H9 (cell line): ENCODE data around the gene COA4. TPM values are rescaled to one million over a fixed set of nuclear protein-coding genes. Genes with fewer than 3 reads are reported as not detected.

Experiments
- DNase-seq: peaks from one replicate; pipeline ENCODE4 v3.0.0-alpha.2; 2017
- H2AFZ ChIP-seq: one replicate; pipeline ENCODE4 v1.6.1; 2013; ENCODE audit warnings: mild to moderate bottlenecking, low read length, control low read depth, moderate library complexity
- H2AK5ac ChIP-seq: 2 replicates; pipeline ENCODE4 v1.6.1; 2013; ENCODE audit warnings: low read length, control low read depth, mixed read lengths; ENCODE audit not compliant: insufficient read length
- H2BK120ac ChIP-seq: one replicate; pipeline ENCODE4 v1.6.1; 2013; ENCODE audit warnings: low read depth, mild to moderate bottlenecking, low read length, control low read depth, inconsistent platforms; ENCODE audit not compliant: poor library complexity, severe bottlenecking
- H2BK12ac ChIP-seq: 2 replicates; pipeline ENCODE4 v1.6.1; 2013; ENCODE audit warnings: low read length, control low read depth, mixed read lengths, low read depth; ENCODE audit not compliant: insufficient read length
- H2BK15ac ChIP-seq: 2 replicates; pipeline ENCODE4 v1.6.1; 2013; ENCODE audit warnings: low read depth, low read length, control low read depth
- H2BK20ac ChIP-seq: one replicate; pipeline ENCODE4 v1.6.1; 2013; ENCODE audit warnings: low read depth, mild to moderate bottlenecking, low read length, control low read depth, inconsistent platforms; ENCODE audit not compliant: poor library complexity, severe bottlenecking
- H2BK5ac ChIP-seq: 2 replicates; pipeline ENCODE4 v1.6.1; 2013; ENCODE audit warnings: low read length, control low read depth, mixed read lengths; ENCODE audit not compliant: insufficient read length
- H3K14ac ChIP-seq: 2 replicates; pipeline ENCODE4 v1.6.1; 2013; ENCODE audit warnings: low read length, control low read depth; ENCODE audit not compliant: insufficient read depth
- H3K18ac ChIP-seq: 2 replicates; pipeline ENCODE4 v1.6.1; 2013; ENCODE audit warnings: low read depth, mild to moderate bottlenecking, mixed read lengths, low read length, control low read depth; ENCODE audit not compliant: insufficient read length
- H3K23ac ChIP-seq: 2 replicates; pipeline ENCODE4 v1.6.1; 2013; ENCODE audit warnings: low read length, control low read depth, mixed read lengths, low read depth; ENCODE audit not compliant: insufficient read length
- H3K23me2 ChIP-seq: 2 replicates; pipeline ENCODE4 v1.6.1; 2013; ENCODE audit warnings: low read depth, mild to moderate bottlenecking, mixed read lengths, low read length, control low read depth; ENCODE audit not compliant: insufficient read length, poor library complexity, severe bottlenecking
- H3K27ac ChIP-seq: 2 replicates; pipeline ENCODE4 v1.5.1; 2013; ENCODE audit warnings: low read length, control low read depth, mixed read lengths, low read depth; ENCODE audit not compliant: insufficient read length
- H3K27me3 ChIP-seq: 2 replicates; pipeline ENCODE4 v1.6.1; 2013; ENCODE audit warnings: low read length, control low read depth, inconsistent platforms; ENCODE audit not compliant: insufficient read depth
- H3K4ac ChIP-seq: 2 replicates; pipeline ENCODE4 v1.6.1; 2013; ENCODE audit warnings: low read depth, mild to moderate bottlenecking, control low read depth, inconsistent platforms, low read length, moderate library complexity
- H3K4me1 ChIP-seq: 2 replicates; pipeline ENCODE4 v1.6.1; 2013; ENCODE audit warnings: low read length, control low read depth, inconsistent platforms; ENCODE audit not compliant: insufficient read depth
- H3K4me2 ChIP-seq: 2 replicates; pipeline ENCODE4 v1.6.1; 2013; ENCODE audit warnings: low read length, control low read depth, mixed read lengths; ENCODE audit not compliant: insufficient read length, insufficient read depth
- H3K56ac ChIP-seq: 2 replicates; pipeline ENCODE4 v1.6.1; 2013; ENCODE audit warnings: low read depth, mild to moderate bottlenecking, mixed read lengths, low read length, control low read depth; ENCODE audit not compliant: insufficient read length
- H3K79me1 ChIP-seq: 2 replicates; pipeline ENCODE4 v1.6.1; 2013; ENCODE audit warnings: low read depth, mild to moderate bottlenecking, moderate library complexity, low read length, control low read depth, inconsistent platforms; ENCODE audit not compliant: insufficient read depth, poor library complexity, severe bottlenecking
- H3K79me2 ChIP-seq: 2 replicates; pipeline ENCODE4 v1.6.1; 2013; ENCODE audit warnings: low read length, control low read depth, inconsistent platforms; ENCODE audit not compliant: insufficient read depth
- H3K9ac ChIP-seq: 2 replicates; pipeline ENCODE4 v1.6.1; 2013; ENCODE audit warnings: low read length, control low read depth, mixed read lengths; ENCODE audit not compliant: insufficient read length; ENCODE audit errors: extremely low read depth
- H3K9me3 ChIP-seq: one replicate; pipeline ENCODE4 v1.6.1; 2013; ENCODE audit warnings: low read depth, low read length, inconsistent platforms; ENCODE audit not compliant: control insufficient read depth
- H3T11ph ChIP-seq: one replicate; pipeline ENCODE4 v1.6.1; 2013; ENCODE audit warnings: mild to moderate bottlenecking, low read length, control low read depth, inconsistent platforms
- H4K20me1 ChIP-seq: one replicate; pipeline ENCODE4 v1.6.1; 2013; ENCODE audit not compliant: control insufficient read depth, insufficient read length, insufficient read depth
- H4K5ac ChIP-seq: 2 replicates; pipeline ENCODE4 v1.6.1; 2013; ENCODE audit warnings: low read depth, mild to moderate bottlenecking, mixed read lengths, low read length, control low read depth; ENCODE audit not compliant: insufficient read length
- H4K8ac ChIP-seq: replicated peaks from 2 replicates; pipeline ENCODE4 v1.6.1; 2013; ENCODE audit warnings: low read length, control low read depth, mixed read lengths, low read depth; ENCODE audit not compliant: insufficient read length
- H4K91ac ChIP-seq: 2 replicates; pipeline ENCODE4 v1.6.1; 2013; ENCODE audit warnings: low read depth, mild to moderate bottlenecking, moderate library complexity, mixed read lengths, low read length, control low read depth; ENCODE audit not compliant: insufficient read length
- H3K27ac Mint-ChIP-seq, 3 experiments: 2 replicates in 2 of 3; 3 replicates in 1 of 3; pipeline ENCODE4 v1.8.0; 2020 to 2021; ENCODE audit warnings: mixed read lengths in 3 of 3, mild to moderate bottlenecking in 1 of 3, moderate library complexity in 1 of 3
- H3K27me3 Mint-ChIP-seq: 2 replicates; pipeline ENCODE4 v1.8.0; 2021; ENCODE audit warnings: low read depth, mild to moderate bottlenecking, moderate library complexity, mixed read lengths
- H3K36me3 Mint-ChIP-seq, 3 experiments: 2 replicates in 2 of 3; 3 replicates in 1 of 3; pipeline ENCODE4 v1.8.0; 2020 to 2021; ENCODE audit warnings: low read depth in 3 of 3, mixed read lengths in 3 of 3; ENCODE audit not compliant: insufficient read depth in 1 of 3
- H3K4me1 Mint-ChIP-seq, 2 experiments: 2 replicates each; pipeline ENCODE4 v1.8.0; 2020; ENCODE audit warnings: mixed read lengths in 2 of 2
- H3K4me3 Mint-ChIP-seq, 2 experiments: 2 replicates in 1 of 2; 3 replicates in 1 of 2; pipeline ENCODE4 v1.8.0; 2020 to 2021; ENCODE audit warnings: mild to moderate bottlenecking in 2 of 2, mixed read lengths in 2 of 2, moderate library complexity in 1 of 2
- H3K9me3 Mint-ChIP-seq, 2 experiments: 2 replicates in 1 of 2; 3 replicates in 1 of 2; pipeline ENCODE4 v1.8.0; 2020; ENCODE audit warnings: mild to moderate bottlenecking in 2 of 2, mixed read lengths in 2 of 2, moderate library complexity in 1 of 2
- WGBS: extraction: QIAGEN DNeasy Blood & Tissue Kit; methylation state at CpG from one replicate; pipeline ENCODE4 v1.1.7; 2013; ENCODE audit warnings: missing lambda C conversion rate, low lambda C conversion rate, mixed read lengths; ENCODE audit not compliant: insufficient read length; ENCODE audit errors: extremely low coverage; 5-methylcytosine and 5-hydroxymethylcytosine counted together
- total RNA-seq: library from RNA; stranded (reverse); gene quantifications from 2 replicates; pipeline ENCODE4 v1.2.1, GENCODE V29; 2021
- TF ChIP-seq, protein P1 (sequence below): fragments of 200-600 bp; sonication (generic); conservative IDR thresholded peaks from 3 replicates; pipeline ENCODE4 v1.8.0; 2021; ENCODE audit warnings: antibody characterized with exemption, mild to moderate bottlenecking

Gene COA4
- total RNA-seq, 1 experiment from 2014 or later: 116 TPM

DNA sequence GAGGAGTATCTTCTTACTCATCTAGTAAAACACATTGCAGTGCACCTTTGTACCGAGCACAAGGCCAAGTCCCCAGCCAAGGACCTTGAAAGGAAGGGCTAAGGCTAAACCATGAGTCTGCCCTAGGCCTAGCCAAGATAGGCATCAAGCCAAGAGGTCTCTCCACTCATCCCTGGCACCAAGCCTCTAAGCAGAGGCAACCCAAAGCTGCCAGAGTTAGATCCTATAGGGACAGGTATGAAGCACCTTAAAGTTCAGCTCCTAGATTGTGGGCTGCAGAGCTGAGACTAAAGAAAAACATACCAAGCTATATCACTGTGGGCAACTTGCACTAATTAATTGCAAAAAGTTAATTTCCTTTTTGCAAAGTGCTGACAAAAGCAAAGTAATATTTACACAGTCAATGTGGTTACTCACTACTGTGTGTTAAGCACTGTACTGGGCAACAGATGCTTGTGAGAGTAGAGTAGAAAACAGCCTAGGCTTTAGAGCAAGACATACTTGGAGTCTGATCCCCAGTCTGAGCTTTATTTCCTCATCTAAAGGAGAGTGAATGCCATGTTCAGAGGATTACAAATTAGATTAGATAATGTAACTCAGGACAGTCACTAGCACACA lies 7.2 kb downstream of the COA4 start:
- Histone ChIP-seq H4K5ac (no peak overlapping the region), H3K9ac (no peak overlapping the region), H3K27ac (no peak overlapping the region), H2BK20ac (no peak overlapping the region), H3K23me2 (no peaks in the 10 kb centered on the region), H3K23ac (no peak overlapping the region), H4K8ac (no peak overlapping the region), H2AFZ (no peak overlapping the region), H4K20me1 (no peaks in the 10 kb centered on the region), H3K4me1 (no peaks in the 10 kb centered on the region), H3K14ac (no peak overlapping the region), H3K4me2 (no peak overlapping the region), H2BK12ac (no peak overlapping the region), H3K56ac (no peak overlapping the region), H2BK120ac (no peak overlapping the region), H3K18ac (no peak overlapping the region), H2BK5ac (no peak overlapping the region), H2AK5ac (no peak overlapping the region), H3K79me2 (no peaks in the 10 kb centered on the region), H3K4ac (no peak overlapping the region), H3T11ph (no peak overlapping the region), H3K27me3 (no peaks in the 10 kb centered on the region), H2BK15ac (no peak overlapping the region), H3K79me1 (peaks cover 2% of the 10 kb centered on the region), H4K91ac (no peak overlapping the region), H3K9me3 (no peaks in the 10 kb centered on the region)
- Mint-ChIP-seq H3K27ac (peak overlapping the region; percentile 13 to 62 (median 46); a peak in 3 of 7 replicates), H3K36me3 (peaks cover 16 to 42% (median 32%) of the 10 kb centered on the region in 3 experiments; a peak in 6 of 7 replicates), H3K4me1 (peaks cover 2 to 4% of the 10 kb centered on the region in 2 experiments; a peak in 3 of 4 replicates), H3K4me3 (no peak overlapping the region), H3K27me3 (no peaks in the 10 kb centered on the region; the same call in 1 of the 2 replicates), H3K9me3 (no peaks in the 10 kb centered on the region)
- TF ChIP-seq, protein P1, sequence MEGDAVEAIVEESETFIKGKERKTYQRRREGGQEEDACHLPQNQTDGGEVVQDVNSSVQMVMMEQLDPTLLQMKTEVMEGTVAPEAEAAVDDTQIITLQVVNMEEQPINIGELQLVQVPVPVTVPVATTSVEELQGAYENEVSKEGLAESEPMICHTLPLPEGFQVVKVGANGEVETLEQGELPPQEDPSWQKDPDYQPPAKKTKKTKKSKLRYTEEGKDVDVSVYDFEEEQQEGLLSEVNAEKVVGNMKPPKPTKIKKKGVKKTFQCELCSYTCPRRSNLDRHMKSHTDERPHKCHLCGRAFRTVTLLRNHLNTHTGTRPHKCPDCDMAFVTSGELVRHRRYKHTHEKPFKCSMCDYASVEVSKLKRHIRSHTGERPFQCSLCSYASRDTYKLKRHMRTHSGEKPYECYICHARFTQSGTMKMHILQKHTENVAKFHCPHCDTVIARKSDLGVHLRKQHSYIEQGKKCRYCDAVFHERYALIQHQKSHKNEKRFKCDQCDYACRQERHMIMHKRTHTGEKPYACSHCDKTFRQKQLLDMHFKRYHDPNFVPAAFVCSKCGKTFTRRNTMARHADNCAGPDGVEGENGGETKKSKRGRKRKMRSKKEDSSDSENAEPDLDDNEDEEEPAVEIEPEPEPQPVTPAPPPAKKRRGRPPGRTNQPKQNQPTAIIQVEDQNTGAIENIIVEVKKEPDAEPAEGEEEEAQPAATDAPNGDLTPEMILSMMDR: no peak
- no peak for DNase-seq
- WGBS: no CpG with 5 or more reads among the region's 1 CpG
